Endometrium (tissue), 2 donors: Measurements from ENCODE around the gene SFXN2.
"Not testable (repeated sequence)": the region's sequence is repeated elsewhere in the genome, so short reads cannot be mapped to it uniquely, and the experiment has no call there.

Experiments used
- FAIRE-seq: peaks from 2 replicates; lab custom pipeline; 2012; peaks lifted over from hg19 to GRCh38; lab: Jason Lieb, UNC
- donor health status: control.
- donor health status: control.

The SFXN2 gene, protein sequence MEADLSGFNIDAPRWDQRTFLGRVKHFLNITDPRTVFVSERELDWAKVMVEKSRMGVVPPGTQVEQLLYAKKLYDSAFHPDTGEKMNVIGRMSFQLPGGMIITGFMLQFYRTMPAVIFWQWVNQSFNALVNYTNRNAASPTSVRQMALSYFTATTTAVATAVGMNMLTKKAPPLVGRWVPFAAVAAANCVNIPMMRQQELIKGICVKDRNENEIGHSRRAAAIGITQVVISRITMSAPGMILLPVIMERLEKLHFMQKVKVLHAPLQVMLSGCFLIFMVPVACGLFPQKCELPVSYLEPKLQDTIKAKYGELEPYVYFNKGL

GRCh38 chr10:102714621-102715455 is at the start of gene SFXN2:
Gene SFXN2, plus strand, starts transcription at chr10:102714636. Its CDS starts 12,001 bp downstream, at chr10:102726637.
- FAIRE-seq, result no peak

DNA sequence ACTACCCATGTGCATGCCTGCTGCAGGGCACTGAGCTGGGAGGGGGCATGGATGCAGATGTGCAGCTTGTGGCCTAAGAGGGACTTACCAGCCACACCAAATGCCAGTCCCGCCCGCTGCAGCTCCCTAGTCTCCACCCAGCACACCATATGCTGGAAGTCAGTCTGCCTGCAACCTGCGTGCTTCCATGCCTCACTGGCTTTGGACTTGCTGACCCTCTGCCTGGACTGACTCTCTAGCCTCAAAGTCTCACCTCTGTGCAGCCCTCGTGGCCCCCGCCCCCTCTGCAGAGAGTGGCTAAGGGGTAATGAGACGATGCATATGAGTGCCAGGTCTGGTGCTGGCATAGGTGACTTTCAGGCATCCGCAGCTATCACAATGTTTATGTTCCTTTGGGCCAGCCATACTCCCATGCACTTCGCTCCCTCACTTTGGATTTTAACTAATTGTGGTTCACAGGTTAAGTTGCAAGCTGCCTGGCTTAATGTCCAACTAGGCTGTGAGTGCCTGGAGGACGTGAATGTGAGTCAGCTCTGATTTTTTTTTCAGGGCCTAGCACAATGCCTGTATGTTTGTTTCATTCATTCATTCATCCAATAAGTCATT is 48.4 kb upstream of the SFXN2 start:
- FAIRE-seq, result no peak

GRCh38 chr10:102667411-102667810 is 47.0 kb upstream of the SFXN2 start:
- not testable (repeated sequence) for FAIRE-seq

DNA sequence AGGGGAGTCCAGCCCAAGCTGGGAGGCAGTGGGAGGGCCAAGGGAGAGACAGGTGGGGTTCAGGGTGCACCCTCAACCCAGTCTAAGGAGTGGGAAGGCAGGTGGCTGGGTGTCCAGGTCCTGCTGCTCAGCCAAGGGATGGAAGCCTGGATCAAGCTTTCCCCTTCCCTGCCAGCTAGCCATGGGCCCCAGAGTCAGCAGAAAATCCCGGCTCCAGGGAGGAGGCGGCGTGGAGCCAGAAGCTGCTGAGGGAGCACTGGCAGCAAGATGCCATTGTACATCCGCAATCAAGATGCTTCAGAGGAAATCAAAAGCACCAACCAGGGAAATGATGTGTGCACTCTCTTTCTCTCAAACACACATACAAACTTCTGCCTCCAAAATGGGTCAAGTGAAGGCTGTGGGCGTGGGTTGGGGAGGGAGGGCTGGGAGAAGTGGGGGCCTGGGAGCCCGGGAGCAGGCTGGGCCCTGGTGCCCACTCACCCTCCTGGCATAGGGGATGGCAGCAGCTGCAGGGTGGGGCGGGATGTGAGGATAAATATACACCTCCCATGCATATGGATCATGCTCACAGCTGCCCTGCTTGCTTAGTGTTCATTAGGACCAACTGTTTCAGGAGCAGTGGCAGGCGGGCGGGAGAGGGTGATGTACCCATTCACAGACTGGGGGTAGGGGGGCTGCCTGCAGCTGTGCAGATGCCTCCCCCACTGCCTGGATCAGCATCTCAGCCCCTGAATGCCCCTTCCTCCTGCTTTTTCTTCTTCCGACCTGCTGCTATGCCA is 45.9 kb upstream of the SFXN2 start:
- no peak for FAIRE-seq

- FAIRE-seq, result no peak
Measured at GRCh38 chr10:102669206-102670064, 45.0 kb upstream of the SFXN2 start.

GRCh38 chr10:102670065-102670670 is 44.3 kb upstream of the SFXN2 start:
- no peak for FAIRE-seq

- FAIRE-seq, result no peak
Measured at GRCh38 chr10:102670871-102671434, 43.5 kb upstream of the SFXN2 start.

GRCh38 chr10:102673236-102673818 is 41.1 kb upstream of the SFXN2 start:
- FAIRE-seq, result no peak

- FAIRE-seq, result no peak
Measured at GRCh38 chr10:102673819-102674511, 40.5 kb upstream of the SFXN2 start.

GRCh38 chr10:102674566-102674965 is 39.9 kb upstream of the SFXN2 start:
- no peak for FAIRE-seq

DNA sequence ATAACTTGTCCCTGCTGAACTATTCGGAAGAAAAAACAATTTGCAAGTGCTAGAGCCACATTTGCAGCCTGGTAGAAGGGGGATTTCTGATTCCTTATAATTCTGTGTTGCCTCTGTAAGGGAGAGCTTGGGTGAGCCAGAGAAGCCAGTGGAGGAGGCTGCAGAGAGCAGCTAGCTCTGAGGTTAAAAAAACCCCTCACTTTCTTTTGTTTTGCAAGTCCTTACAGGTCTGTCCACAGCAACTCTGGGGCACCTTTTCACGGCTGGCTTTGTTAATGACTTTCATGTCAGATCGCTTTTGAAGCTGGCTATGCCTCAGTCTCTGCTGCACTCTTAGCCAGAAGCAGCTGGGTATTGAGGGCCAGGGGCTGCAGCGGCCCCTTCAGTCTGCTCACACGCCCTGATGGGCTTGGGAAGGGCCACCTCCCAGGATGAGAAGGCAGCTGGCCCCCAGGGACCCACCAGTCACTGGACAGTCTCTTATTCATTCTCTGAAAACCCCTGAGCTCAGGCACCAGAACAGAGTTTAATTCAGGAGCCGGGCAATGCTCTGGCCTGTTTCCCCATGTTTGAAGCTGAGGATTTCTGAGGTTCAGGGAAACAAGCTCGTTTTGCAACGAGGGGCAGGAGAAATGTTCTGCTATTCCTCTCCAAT is 39.3 kb upstream of the SFXN2 start:
- FAIRE-seq, result no peak

GRCh38 chr10:102675666-102676533 is 38.5 kb upstream of the SFXN2 start:
- peak; percentile 67 for FAIRE-seq

- no peak for FAIRE-seq
Measured at GRCh38 chr10:102676534-102677315, 37.7 kb upstream of the SFXN2 start.

GRCh38 chr10:102677331-102678067 is 36.9 kb upstream of the SFXN2 start:
- FAIRE-seq, result no peak

DNA sequence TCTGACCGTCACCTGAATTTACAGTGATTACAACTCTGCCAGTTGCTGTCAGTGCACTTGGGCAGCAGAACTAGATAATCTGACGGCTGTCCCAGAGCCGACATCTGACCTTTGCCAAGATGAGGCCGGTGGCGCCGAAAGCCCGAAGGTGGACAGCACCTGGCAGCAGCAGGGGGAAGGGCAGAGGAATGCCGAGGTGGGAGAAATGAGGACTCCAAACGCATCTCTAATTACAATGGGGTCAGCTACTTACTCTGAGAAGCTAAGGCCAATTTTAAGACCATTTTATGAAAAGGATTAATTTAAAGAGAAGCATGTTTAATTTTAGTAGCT is 36.4 kb upstream of the SFXN2 start:
- no peak for FAIRE-seq

DNA sequence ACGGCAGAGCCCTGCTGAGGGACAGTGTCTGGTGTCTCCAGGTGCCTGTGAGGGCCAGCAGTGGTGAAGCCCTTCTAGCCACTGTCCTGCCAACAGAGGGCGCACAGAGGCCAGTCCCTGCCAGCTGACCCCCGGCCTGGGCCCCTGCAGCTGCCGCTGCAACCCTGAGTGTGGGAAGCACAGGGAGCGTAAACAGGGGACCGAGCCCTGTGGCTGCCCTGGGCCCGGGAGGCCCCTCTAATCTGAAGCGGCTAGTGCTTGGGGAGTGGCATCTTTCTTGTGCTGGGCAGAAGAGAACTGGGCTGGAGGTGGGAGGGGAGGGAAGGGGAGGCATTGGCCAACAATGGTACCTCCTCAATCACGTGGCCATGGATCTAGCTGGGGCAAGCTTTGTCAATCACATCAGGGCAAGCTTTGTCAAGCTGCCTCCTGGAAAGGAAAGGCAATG is 35.6 kb upstream of the SFXN2 start:
- FAIRE-seq, result no peak
